Transverse colon (tissue), 4 donors: ENCODE results near the gene CTSO. TPM values are rescaled to one million over a fixed set of nuclear protein-coding genes. Genes with fewer than 3 reads are reported as not detected.

Experiments used
- DNase-seq: peaks from one replicate; pipeline ENCODE4 v3.0.0-alpha.2; 2019
- H3K27ac ChIP-seq, 4 donors: fragments of 200-600 bp; sonication (generic); 2 replicates each; pipeline ENCODE4 v1.5.1; 2016 to 2018; ENCODE audit warnings: inconsistent platforms in 4 of 4
- H3K27me3 ChIP-seq: fragments of 200-600 bp; sonication (generic); 2 replicates; pipeline ENCODE4 v1.5.1; 2017; ENCODE audit warnings: inconsistent platforms
- H3K36me3 ChIP-seq, 4 donors: fragments of 200-600 bp; sonication (generic); 2 replicates each; pipeline ENCODE4 v1.5.1; 2017 to 2019; ENCODE audit warnings: inconsistent platforms in 4 of 4
- H3K4me1 ChIP-seq, 4 donors: fragments of 200-600 bp; sonication (generic); 2 replicates each; pipeline ENCODE4 v1.5.1; 2017 to 2020; ENCODE audit warnings: inconsistent platforms in 4 of 4
- H3K4me3 ChIP-seq, 4 donors: fragments of 200-600 bp; sonication (generic); 1 replicate in 1 of 4; 2 replicates in 3 of 4; pipeline versions ENCODE4 v1.5.1 to v1.6.1; 2017 to 2019; ENCODE audit warnings: inconsistent platforms in 4 of 4
- H3K9me3 ChIP-seq, 2 donors: fragments of 200-600 bp; sonication (generic); 2 replicates each; pipeline ENCODE4 v1.5.1; 2017 to 2019; ENCODE audit warnings: inconsistent platforms in 2 of 2
- CTCF ChIP-seq, 5 experiments: fragments of 200-600 bp in 3 of 5; fragments of 450-650 bp in 2 of 5; sonication (generic) in 3 of 5; IDR thresholded peaks; 1 replicate in 2 of 5; 2 replicates in 3 of 5; pipeline ENCODE4 v1.5.1; 2016 to 2017; ENCODE audit warnings: antibody characterized with exemption in 5 of 5, inconsistent platforms in 3 of 5, mild to moderate bottlenecking in 2 of 5, moderate library complexity in 1 of 5
- EP300 ChIP-seq: sonication (generic); formaldehyde crosslinking; IDR thresholded peaks from one replicate; pipeline ENCODE4 v1.6.1; 2017; ENCODE audit warnings: antibody characterized with exemption, low read depth
- POLR2A ChIP-seq: fragments of 450-650 bp; IDR thresholded peaks from one replicate; pipeline ENCODE4 v1.6.1; 2016; ENCODE audit warnings: antibody characterized with exemption, mild to moderate bottlenecking, moderate library complexity
- POLR2AphosphoS5 ChIP-seq, 3 donors: sonication (generic); formaldehyde crosslinking; IDR thresholded peaks; one replicate each; pipeline ENCODE4 v1.6.1; 2016; ENCODE audit warnings: antibody characterized with exemption in 3 of 3
- WGBS, 2 donors: methylation state at CpG; one replicate each; pipeline ENCODE4 v1.1.5; 2018; ENCODE audit warnings: low coverage in 1 of 2; 5-methylcytosine and 5-hydroxymethylcytosine counted together
- in situ Hi-C, 4 donors: fragments of 200-750 bp; cut with MboI; loops; one replicate each; pipeline versions ENCODE4 v1.15.0 to v1.15.1; 2017; ENCODE audit warnings: low sequenced_read_pairs in 3 of 4, low pct_ligation_motif_present in 1 of 4, low pct_unique_long_range_greater_than_20kb in 1 of 4
- intact Hi-C: fragments of 100-400 bp; cut with DNase I; formaldehyde crosslinking; loops from one replicate; pipeline ENCODE4 v1.15.1; 2023; ENCODE audit warnings: low total_unique reads
- total RNA-seq, 4 donors: library from RNA; depleted of rRNA; stranded (reverse); fragments of >200 nt; gene quantifications; one replicate each; pipeline ENCODE4 v1.1.0, GENCODE V29; 2016

CTSO gene
- total RNA-seq, 4 donors from 2014 or later, result 8.2 to 18.7 (median 12.5) TPM; not detected in 1

GRCh38 chr4:155961575-155961974 lies 7.9 kb upstream of the CTSO start:
- no peaks in the 10 kb centered on the region for H3K9me3 ChIP-seq
- in situ Hi-C loops (loop anchor here in 1 of 4 donors (25.0 kb wide), 1 partner anchor 1001 kb away; the partner anchor contains the start of gene PDGFC), intact Hi-C loops (no loop called here)
- no peak overlapping the region for H3K4me3 ChIP-seq
- 80 to 82% methylated on average over 4 of the region's 4 CpGs for WGBS, 2 donors
- H3K27me3 ChIP-seq, result no peaks in the 10 kb centered on the region
- H3K36me3 ChIP-seq, result no peaks in the 10 kb centered on the region
- no peak for DNase-seq
- no peak overlapping the region for H3K27ac ChIP-seq
- peaks cover 0 to 4% (median 0%) of the 10 kb centered on the region in 4 donors for H3K4me1 ChIP-seq
- no peak for TF ChIP-seq POLR2A
- no peak for TF ChIP-seq CTCF (IDR thresholded peaks at IDR 0.05)
- no peak for TF ChIP-seq EP300
- no peak for TF ChIP-seq POLR2AphosphoS5 (IDR thresholded peaks at IDR 0.05)

GRCh38 chr4:155960522-155960921 lies 6.9 kb upstream of the CTSO start:
- DNase-seq, result no peak
- 47 to 49% methylated on average over 5 of the region's 5 CpGs for WGBS, 2 donors
- Histone ChIP-seq H3K4me3 (no peak overlapping the region), H3K36me3 (no peaks in the 10 kb centered on the region), H3K27me3 (no peaks in the 10 kb centered on the region), H3K27ac (peak overlapping the region in 3 of 4 donors; percentile 6 to 31 (median 17)), H3K9me3 (no peaks in the 10 kb centered on the region), H3K4me1 (peaks cover 0 to 4% (median 0%) of the 10 kb centered on the region in 4 donors)
- TF ChIP-seq POLR2A (no peak), EP300 (no peak), CTCF (IDR thresholded peaks at IDR 0.05) (no peak), POLR2AphosphoS5 (IDR thresholded peaks at IDR 0.05) (peak in 1 of 3 donors; percentile 26)
- in situ Hi-C loops, result loop anchor here in 1 of 4 donors (25.0 kb wide), 1 partner anchor 1002 kb away; the partner anchor contains the start of gene PDGFC
- intact Hi-C loops, result no loop called here

GRCh38 chr4:155959417-155959816 lies 5.8 kb upstream of the CTSO start:
- intact Hi-C loops (no loop called here), in situ Hi-C loops (loop anchor here in 2 of 4 donors (10.0 to 25.0 kb wide), 2 partner anchors 155 to 1003 kb away; partner anchors contain the start of gene PDGFC (in 1 of the 2))
- H3K27ac ChIP-seq, result peak overlapping the region in 1 of 4 donors; percentile 29
- H3K27me3 ChIP-seq, result no peaks in the 10 kb centered on the region
- no peak for TF ChIP-seq POLR2AphosphoS5 (IDR thresholded peaks at IDR 0.05)
- no peak for TF ChIP-seq POLR2A
- TF ChIP-seq CTCF (IDR thresholded peaks at IDR 0.05), result no peak
- no peak for TF ChIP-seq EP300
- no peaks in the 10 kb centered on the region for H3K9me3 ChIP-seq
- no peak for DNase-seq
- no peaks in the 10 kb centered on the region for H3K36me3 ChIP-seq
- no peak overlapping the region for H3K4me3 ChIP-seq
- peaks cover 0 to 14% (median 3%) of the 10 kb centered on the region in 4 donors for H3K4me1 ChIP-seq
- WGBS, 2 donors, result 74% methylated on average over 4 of the region's 4 CpGs; no CpG with 5 or more reads in 1 of the 2 donors

- intact Hi-C loops (no loop called here), in situ Hi-C loops (loop anchor here in 2 of 4 donors (10.0 to 25.0 kb wide), 2 partner anchors 152 to 1006 kb away; partner anchors contain the start of gene PDGFC (in 1 of the 2))
- Histone ChIP-seq H3K9me3 (no peaks in the 10 kb centered on the region), H3K27me3 (no peaks in the 10 kb centered on the region), H3K27ac (no peak overlapping the region), H3K4me1 (peaks cover 7 to 32% (median 10%) of the 10 kb centered on the region in 4 donors), H3K4me3 (no peak overlapping the region), H3K36me3 (no peaks in the 10 kb centered on the region)
- 70 to 81% methylated on average over 2 of the region's 2 CpGs for WGBS, 2 donors
- DNase-seq, result no peak
- TF ChIP-seq CTCF (IDR thresholded peaks at IDR 0.05), result no peak
- no peak for TF ChIP-seq POLR2AphosphoS5 (IDR thresholded peaks at IDR 0.05)
- no peak for TF ChIP-seq POLR2A
- no peak for TF ChIP-seq EP300
Measured at GRCh38 chr4:155956461-155956860, 2.8 kb upstream of the CTSO start.
